Measurements from ENCODE around the gene FOXP3. TPM values are rescaled to one million over a fixed set of nuclear protein-coding genes. Genes with fewer than 3 reads are reported as not detected.

FOXP3 gene
- total and polyA plus RNA-seq, 2 donors (not counting 1 experiment from before 2014, with no cell fraction given), result under 0.01 TPM; not detected in 1

GRCh38 chrX:49277535-49277830 is 13.0 kb upstream of the FOXP3 start:
- H3K4me2 ChIP-seq (ENCODE audit: extremely low read depth, insufficient read depth, low read length), result no peak overlapping the region
- TF ChIP-seq EZH2 (IDR thresholded peaks at IDR 0.05; ENCODE audit: low read length, missing control alignments) (no peak), CTCF (conservative IDR thresholded peaks at IDR 0.05 in 1 of 2, IDR thresholded peaks at IDR 0.05 in 1 of 2; ENCODE audit: low read depth in 1 of 2, low read length in 2 of 2) (no peak)
- no peaks in the 10 kb centered on the region for H3K27me3 ChIP-seq (ENCODE audit: control insufficient read depth, insufficient read depth, low read length)
- no peaks in the 10 kb centered on the region for H3K36me3 ChIP-seq (ENCODE audit: control insufficient read depth, insufficient read depth, low read length)
- no peak for DNase-seq (ENCODE audit: low read depth in 2 of 2)
- H3K79me2 ChIP-seq (ENCODE audit: control insufficient read depth, insufficient read depth, low read length), result no peaks in the 10 kb centered on the region
- no peaks in the 10 kb centered on the region for H3K9me3 ChIP-seq (ENCODE audit: control insufficient read depth, insufficient read depth, low read depth, low read length)
- no peak overlapping the region for H3K27ac ChIP-seq (ENCODE audit: insufficient read depth, low read length)
- H3K4me3 ChIP-seq (replicated peaks in 1 of 4; ENCODE audit: control extremely low read depth in 1 of 4, insufficient read depth in 1 of 4, low read depth in 3 of 4, low read length in 4 of 4), result no peak overlapping the region
- H4K20me1 ChIP-seq (ENCODE audit: control insufficient read depth, extremely low read depth, insufficient read depth, low read length), result no peaks in the 10 kb centered on the region
- H3K4me1 ChIP-seq (ENCODE audit: control insufficient read depth, extremely low read depth, insufficient read depth, low read length), result no peaks in the 10 kb centered on the region
- no peak overlapping the region for H3K9ac ChIP-seq (ENCODE audit: insufficient read depth, low read length)
- H2AFZ ChIP-seq (ENCODE audit: low read length), result no peak overlapping the region

GRCh38 chrX:49276671-49277534 is 12.4 kb upstream of the FOXP3 start:
- Histone ChIP-seq H3K4me1 (ENCODE audit: control insufficient read depth, extremely low read depth, insufficient read depth, low read length) (no peaks in the 10 kb centered on the region), H2AFZ (ENCODE audit: low read length) (no peak overlapping the region), H3K9ac (ENCODE audit: insufficient read depth, low read length) (no peak overlapping the region), H3K4me2 (ENCODE audit: extremely low read depth, insufficient read depth, low read length) (no peak overlapping the region), H3K27ac (ENCODE audit: insufficient read depth, low read length) (no peak overlapping the region), H4K20me1 (ENCODE audit: control insufficient read depth, extremely low read depth, insufficient read depth, low read length) (no peaks in the 10 kb centered on the region), H3K9me3 (ENCODE audit: control insufficient read depth, insufficient read depth, low read depth, low read length) (no peaks in the 10 kb centered on the region), H3K79me2 (ENCODE audit: control insufficient read depth, insufficient read depth, low read length) (peaks cover 3% of the 10 kb centered on the region), H3K4me3 (replicated peaks in 1 of 4; ENCODE audit: control extremely low read depth in 1 of 4, insufficient read depth in 1 of 4, low read depth in 3 of 4, low read length in 4 of 4) (no peak overlapping the region), H3K27me3 (ENCODE audit: control insufficient read depth, insufficient read depth, low read length) (no peaks in the 10 kb centered on the region), H3K36me3 (ENCODE audit: control insufficient read depth, insufficient read depth, low read length) (no peaks in the 10 kb centered on the region)
- peak in 1 of 2 donors; percentile 3 for DNase-seq (ENCODE audit: low read depth in 2 of 2)
- TF ChIP-seq EZH2 (IDR thresholded peaks at IDR 0.05; ENCODE audit: low read length, missing control alignments) (no peak), CTCF (conservative IDR thresholded peaks at IDR 0.05 in 1 of 2, IDR thresholded peaks at IDR 0.05 in 1 of 2; ENCODE audit: low read depth in 1 of 2, low read length in 2 of 2) (no peak)

GRCh38 chrX:49276207-49276606 is 11.7 kb upstream of the FOXP3 start:
- Histone ChIP-seq H3K27ac (ENCODE audit: insufficient read depth, low read length) (no peak overlapping the region), H3K4me2 (ENCODE audit: extremely low read depth, insufficient read depth, low read length) (no peak overlapping the region), H3K9ac (ENCODE audit: insufficient read depth, low read length) (no peak overlapping the region), H3K27me3 (ENCODE audit: control insufficient read depth, insufficient read depth, low read length) (no peaks in the 10 kb centered on the region), H4K20me1 (ENCODE audit: control insufficient read depth, extremely low read depth, insufficient read depth, low read length) (no peaks in the 10 kb centered on the region), H3K36me3 (ENCODE audit: control insufficient read depth, insufficient read depth, low read length) (no peaks in the 10 kb centered on the region), H2AFZ (ENCODE audit: low read length) (no peak overlapping the region), H3K9me3 (ENCODE audit: control insufficient read depth, insufficient read depth, low read depth, low read length) (no peaks in the 10 kb centered on the region), H3K4me1 (ENCODE audit: control insufficient read depth, extremely low read depth, insufficient read depth, low read length) (no peaks in the 10 kb centered on the region), H3K79me2 (ENCODE audit: control insufficient read depth, insufficient read depth, low read length) (peaks cover 8% of the 10 kb centered on the region), H3K4me3 (replicated peaks in 1 of 4; ENCODE audit: control extremely low read depth in 1 of 4, insufficient read depth in 1 of 4, low read depth in 3 of 4, low read length in 4 of 4) (no peak overlapping the region)
- no peak for DNase-seq (ENCODE audit: low read depth in 2 of 2)
- TF ChIP-seq EZH2 (IDR thresholded peaks at IDR 0.05; ENCODE audit: low read length, missing control alignments) (no peak), CTCF (conservative IDR thresholded peaks at IDR 0.05 in 1 of 2, IDR thresholded peaks at IDR 0.05 in 1 of 2; ENCODE audit: low read depth in 1 of 2, low read length in 2 of 2) (no peak)
